Measurements from ENCODE around the gene SNAP91.

GRCh38 chr6:83589076-83589475 is 119.8 kb downstream of the SNAP91 start:
- TF ChIP-seq JUND (IDR thresholded peaks at IDR 0.05): no peak
- TF ChIP-seq CTCF (IDR thresholded peaks at IDR 0.05; ENCODE audit: low read depth, low read length, missing input control): no peak
- TF ChIP-seq TAF1 (conservative IDR thresholded peaks at IDR 0.05): no peak
- no peak for TF ChIP-seq YY1 (IDR thresholded peaks at IDR 0.05)
- no peak for TF ChIP-seq ZBTB33 (IDR thresholded peaks at IDR 0.05)
- TF ChIP-seq HNF4G (IDR thresholded peaks at IDR 0.05): no peak
- no peak for TF ChIP-seq ATF3 (IDR thresholded peaks at IDR 0.05)
- no peak for TF ChIP-seq HNF4A (conservative IDR thresholded peaks at IDR 0.05)
- no peak for TF ChIP-seq RXRA (IDR thresholded peaks at IDR 0.05)
- TF ChIP-seq REST (IDR thresholded peaks at IDR 0.05): no peak

Measured in liver (tissue), 3 donors.